ENCODE measurements around the gene GAPDHS. TPM values are rescaled to one million over a fixed set of nuclear protein-coding genes. Genes with fewer than 3 reads are reported as not detected.
A peak's percentile ranks its signal among the peaks of the same experiment; 100 is the strongest.

Gene GAPDHS
- total RNA-seq, 1 donor from 2014 or later = not detected

GRCh38 chr19:35556846-35557538, 23.7 kb downstream of the GAPDHS start:
- no peak for DNase-seq (ENCODE audit: low read depth in 2 of 2)

DNA sequence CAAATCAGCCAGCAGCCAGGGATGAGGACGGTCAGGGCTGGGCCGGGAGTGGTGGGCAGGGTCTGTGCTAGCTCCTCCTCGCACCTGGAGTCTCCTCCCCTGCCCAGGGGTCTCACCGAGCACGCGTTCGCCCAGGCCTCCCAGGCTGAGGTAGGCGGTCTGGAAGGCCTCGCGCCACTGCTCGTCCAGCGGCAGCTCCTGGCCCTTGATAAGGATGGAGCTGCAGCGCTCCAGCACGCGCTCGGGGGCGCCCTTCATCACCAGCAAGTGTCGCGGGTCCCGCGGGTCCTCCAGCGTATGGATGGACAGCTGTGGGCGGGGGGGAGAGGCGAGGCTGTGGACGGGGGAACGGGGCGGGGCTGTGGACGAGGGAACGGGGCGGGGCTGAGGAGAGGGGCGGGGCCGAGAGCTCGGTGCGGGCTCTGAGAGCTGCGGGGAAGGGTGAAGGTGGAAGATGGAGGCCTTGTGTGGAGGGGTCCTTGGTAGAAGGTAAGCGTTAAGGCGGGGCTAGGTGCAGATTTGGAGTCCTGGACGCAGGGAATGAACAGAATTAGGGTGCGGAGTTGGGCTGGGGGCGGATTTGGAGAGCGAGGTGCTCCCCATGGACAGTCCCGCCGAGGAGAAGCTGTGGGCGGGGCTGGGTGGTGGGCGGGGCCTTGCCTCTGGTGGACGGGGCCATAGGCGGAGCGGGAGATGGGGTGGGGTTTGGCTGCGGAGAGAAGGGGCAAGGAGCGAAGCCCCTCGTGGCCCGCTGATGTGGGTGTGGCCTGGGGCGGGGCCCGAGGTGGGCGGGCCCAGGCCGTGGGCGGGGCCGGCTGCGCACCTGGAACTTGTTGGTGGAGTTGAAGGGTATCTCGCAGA, 24.5 kb downstream of the GAPDHS start:
- DNase-seq (ENCODE audit: low read depth in 2 of 2) = peak; percentile 42 to 61

- DNase-seq (ENCODE audit: low read depth in 2 of 2) = no peak
Measured at GRCh38 chr19:35558400-35559280, 25.4 kb downstream of the GAPDHS start.

GRCh38 chr19:35559281-35559659, 26.0 kb downstream of the GAPDHS start:
- no peak for DNase-seq (ENCODE audit: low read depth in 2 of 2)

DNA sequence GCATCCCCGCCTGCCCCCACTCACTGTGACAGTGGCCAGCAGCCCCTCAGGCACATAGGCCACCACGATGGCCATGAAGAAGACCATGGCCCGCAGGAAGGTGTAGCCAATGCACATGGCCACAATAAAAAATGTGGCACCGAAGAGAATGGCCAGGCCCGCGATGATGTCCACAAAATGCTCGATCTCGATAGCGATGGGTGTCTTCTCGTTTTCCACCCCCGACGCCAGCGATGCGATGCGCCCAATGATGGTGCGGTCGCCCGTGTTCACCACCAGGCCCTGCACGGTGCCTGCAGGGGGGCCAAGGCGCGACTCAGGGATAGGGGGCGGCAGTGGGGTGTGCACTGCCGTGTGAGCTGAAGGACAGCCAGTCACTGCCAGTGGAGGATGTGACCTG, 26.5 kb downstream of the GAPDHS start:
- DNase-seq (ENCODE audit: low read depth in 2 of 2) = no peak

DNA sequence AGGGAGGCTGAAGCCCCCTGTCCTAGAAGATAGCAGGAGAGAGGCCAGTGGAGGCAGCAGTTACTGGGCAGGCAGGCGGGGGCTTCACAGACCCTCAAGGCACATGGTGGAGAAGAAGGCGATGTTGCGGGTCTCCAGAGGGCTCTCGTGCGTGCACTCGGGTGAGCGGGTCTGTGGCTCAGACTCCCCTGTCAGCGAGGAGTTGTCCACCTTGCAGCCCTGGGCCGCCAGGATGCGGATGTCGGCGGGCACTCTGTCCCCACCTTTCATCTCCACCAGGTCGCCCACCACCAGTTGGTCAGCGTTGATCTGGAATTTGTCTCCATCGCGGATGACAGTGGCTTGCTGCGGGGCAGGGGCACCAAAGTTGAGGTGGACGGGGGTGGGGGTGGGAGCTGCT, 27.0 kb downstream of the GAPDHS start:
- no peak for DNase-seq (ENCODE audit: low read depth in 2 of 2)

- DNase-seq (ENCODE audit: low read depth in 2 of 2) = no peak
Measured at GRCh38 chr19:35560677-35561076, 27.4 kb downstream of the GAPDHS start.

DNA sequence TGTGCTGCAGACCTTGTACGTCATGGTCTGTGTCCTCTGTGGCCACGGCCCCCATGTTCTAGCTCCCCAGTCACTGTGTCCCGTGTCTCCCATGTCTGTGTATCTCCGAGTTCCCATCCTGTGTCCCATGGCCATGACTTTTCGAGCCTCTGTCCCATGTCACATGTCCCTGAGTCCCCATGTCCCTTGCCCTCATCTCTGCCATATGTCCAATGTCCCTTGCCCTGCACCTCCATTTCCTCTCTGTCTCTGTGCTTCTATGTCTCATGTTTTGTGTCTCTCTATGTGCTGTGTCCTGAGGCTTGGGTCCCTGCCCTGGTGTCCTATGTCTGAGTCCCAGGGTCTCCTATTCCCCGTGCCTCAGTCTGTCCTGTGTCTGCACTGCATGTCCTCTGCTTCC, 28.2 kb downstream of the GAPDHS start:
- no peak for DNase-seq (ENCODE audit: low read depth in 2 of 2)

GRCh38 chr19:35562336-35562735, 29.1 kb downstream of the GAPDHS start:
- DNase-seq (ENCODE audit: low read depth in 2 of 2) = no peak

GRCh38 chr19:35562776-35563175, 29.5 kb downstream of the GAPDHS start:
- no peak for DNase-seq (ENCODE audit: low read depth in 2 of 2)

GRCh38 chr19:35563207-35563829, 30.1 kb downstream of the GAPDHS start, which contains the start of gene ATP4A:
Gene ATP4A (minus strand): TSS chr19:35563658. CDS start chr19:35563629, 29 bp downstream.
- DNase-seq (ENCODE audit: low read depth in 2 of 2) = no peak

DNA sequence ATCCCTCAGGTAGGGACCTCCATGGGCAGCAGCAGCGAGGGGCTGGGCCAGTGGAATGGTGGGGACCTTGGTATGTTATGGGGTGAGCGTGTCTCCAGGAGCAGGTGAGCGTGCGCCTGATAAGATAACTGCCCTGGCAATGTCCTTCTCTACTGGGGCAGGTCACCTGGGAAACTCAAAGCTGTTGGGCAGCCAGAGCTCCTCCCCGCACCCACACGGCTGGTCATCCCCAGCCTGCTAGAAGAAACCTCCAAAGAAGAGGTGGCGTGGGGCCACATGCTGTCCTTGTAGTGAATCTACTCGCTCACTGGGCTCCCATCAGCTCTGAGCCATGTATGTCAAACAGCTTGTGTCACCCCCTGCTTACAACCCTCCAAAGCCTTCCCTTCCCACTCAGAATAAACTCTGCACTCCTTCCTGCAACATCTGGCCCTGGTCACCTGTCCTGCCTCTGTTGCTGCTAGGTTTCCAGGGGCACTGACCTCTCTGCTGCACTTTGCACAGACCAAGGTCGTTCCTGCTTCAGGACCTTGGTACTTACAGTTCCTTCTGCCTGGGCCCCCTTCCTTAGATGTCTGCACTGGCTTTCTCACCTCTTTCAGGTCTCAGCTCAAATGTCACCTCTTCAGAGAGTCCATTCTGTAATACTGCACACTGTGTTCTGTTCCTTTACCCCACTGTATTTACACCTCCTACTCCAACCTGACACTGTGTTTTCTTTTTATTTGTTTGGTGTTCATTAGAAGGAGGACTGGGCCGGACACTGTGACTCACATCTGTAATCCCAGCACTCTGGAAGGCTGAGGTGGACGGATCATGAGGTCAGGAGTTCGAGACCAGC, 32.0 kb downstream of the GAPDHS start:
- DNase-seq (ENCODE audit: low read depth in 2 of 2) = no peak

- no peak for DNase-seq (ENCODE audit: low read depth in 2 of 2)
Measured at GRCh38 chr19:35566738-35567137, 33.5 kb downstream of the GAPDHS start.

DNA sequence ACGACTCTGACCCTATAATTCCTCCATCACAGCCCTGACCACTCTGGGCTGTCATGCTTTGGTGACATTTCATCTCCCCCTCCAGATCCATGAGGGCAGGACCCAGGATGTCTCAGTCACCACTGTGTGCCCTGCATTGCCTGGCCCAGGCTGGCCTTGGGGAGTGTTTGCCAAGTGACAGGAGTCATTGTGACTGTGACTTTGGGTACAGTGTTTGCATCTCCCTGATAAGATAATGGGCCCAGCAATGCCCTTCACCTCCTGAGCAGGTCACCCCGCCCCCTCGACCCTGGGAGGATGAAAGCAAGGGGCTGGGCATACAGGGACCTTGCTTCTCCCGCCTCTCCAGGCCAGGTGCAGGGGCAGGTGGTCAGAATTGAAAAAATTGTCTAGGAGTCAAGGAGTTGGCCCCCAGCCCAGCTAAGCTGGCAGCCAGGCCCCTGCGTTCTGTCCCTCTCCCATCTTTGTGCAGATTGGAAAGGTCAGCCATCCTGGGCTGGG, 36.1 kb downstream of the GAPDHS start:
- no peak for DNase-seq (ENCODE audit: low read depth in 2 of 2)

DNA sequence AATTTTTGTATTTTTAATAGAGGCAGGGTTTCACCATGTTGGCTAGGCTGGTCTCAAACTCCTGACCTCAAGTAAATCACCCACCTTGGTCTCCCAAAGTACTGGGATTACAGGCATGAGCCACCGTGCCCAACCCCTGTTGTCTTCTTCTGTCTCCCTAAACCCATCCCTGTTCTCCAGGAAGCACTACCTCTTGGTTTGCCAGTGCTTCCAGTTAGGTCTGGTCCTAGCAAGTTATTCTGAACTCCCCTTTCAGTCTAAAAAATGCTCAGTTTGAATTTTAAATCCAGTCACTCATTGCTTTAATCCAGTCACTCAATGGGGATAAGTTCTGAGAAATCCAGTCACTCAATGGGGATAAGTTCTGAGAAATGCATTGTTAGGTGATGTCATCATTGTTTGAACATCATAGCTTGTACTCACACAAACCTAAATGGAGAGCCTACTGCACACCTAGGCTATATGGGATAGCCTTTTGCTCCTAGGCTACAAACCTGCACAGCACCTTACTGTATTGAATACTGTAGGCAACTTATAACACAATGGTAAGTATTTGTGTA, 38.2 kb downstream of the GAPDHS start:
- no peak for DNase-seq (ENCODE audit: low read depth in 2 of 2)

DNA sequence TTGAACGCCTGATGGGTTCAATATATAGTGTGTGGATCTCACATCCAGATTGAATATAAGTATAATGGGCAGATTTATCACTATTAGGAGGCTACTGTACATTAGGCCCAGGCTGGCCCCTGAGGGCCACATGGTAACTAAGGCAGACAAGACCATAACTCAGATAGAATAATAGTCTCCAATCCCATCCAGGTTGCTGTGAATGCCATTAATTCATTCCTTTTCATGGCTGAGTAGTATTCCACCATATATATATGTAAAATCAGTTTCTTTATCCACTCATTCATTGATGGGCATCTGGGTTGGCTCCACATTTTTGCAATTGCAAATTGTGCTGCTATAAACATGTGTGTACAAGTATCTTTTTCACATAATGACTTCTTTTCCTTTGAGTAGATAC, 44.7 kb downstream of the GAPDHS start:
- DNase-seq (ENCODE audit: low read depth in 2 of 2) = no peak

- DNase-seq (ENCODE audit: low read depth in 2 of 2) = no peak
Measured at GRCh38 chr19:35578707-35579106, 45.5 kb downstream of the GAPDHS start.

GRCh38 chr19:35582760-35583159, 49.5 kb downstream of the GAPDHS start:
- DNase-seq (ENCODE audit: low read depth in 2 of 2) = no peak

- DNase-seq (ENCODE audit: low read depth in 2 of 2) = peak in 1 of 2 donors; percentile 16
Measured at GRCh38 chr19:35585848-35586247, 52.6 kb downstream of the GAPDHS start, which contains the start of gene PMIS2. Gene PMIS2 (plus strand): TSS chr19:35586173. CDS start chr19:35586260, 87 bp downstream.

GRCh38 chr19:35587321-35587720, 54.1 kb downstream of the GAPDHS start:
- DNase-seq (ENCODE audit: low read depth in 2 of 2) = peak in 1 of 2 donors; percentile 69
